Suprapubic skin (tissue), 4 donors: ENCODE results near the gene CIPC.

Experiments
- CTCF ChIP-seq, 2 donors: fragments of 200-600 bp in 1 of 2; fragments of 450-650 bp in 1 of 2; sonication (generic) in 1 of 2; IDR thresholded peaks; one replicate each; pipeline ENCODE4 v1.5.1; 2016 to 2019; ENCODE audit warnings: antibody characterized with exemption in 2 of 2, mild to moderate bottlenecking in 1 of 2, moderate library complexity in 1 of 2
- EP300 ChIP-seq: sonication (generic); formaldehyde crosslinking; IDR thresholded peaks from one replicate; pipeline ENCODE4 v1.6.1; 2017; ENCODE audit warnings: antibody characterized with exemption
- POLR2A ChIP-seq, 2 donors: fragments of 450-650 bp; IDR thresholded peaks; one replicate each; pipeline ENCODE4 v1.6.1; 2017; ENCODE audit warnings: antibody characterized with exemption in 2 of 2, mild to moderate bottlenecking in 2 of 2, moderate library complexity in 2 of 2
- POLR2AphosphoS5 ChIP-seq, 3 donors: sonication (generic); formaldehyde crosslinking; IDR thresholded peaks; one replicate each; pipeline ENCODE4 v1.6.1; 2017; ENCODE audit warnings: antibody characterized with exemption in 3 of 3

GRCh38 chr14:77144412-77145115 is 46.5 kb downstream of the CIPC start:
- TF ChIP-seq CTCF (IDR thresholded peaks at IDR 0.05) (no peak), EP300 (no peak), POLR2AphosphoS5 (IDR thresholded peaks at IDR 0.05) (no peak), POLR2A (IDR thresholded peaks at IDR 0.05) (no peak)
